Transverse colon (tissue), 4 donors: ENCODE measurements around the gene ENOPH1. TPM values are rescaled to one million over a fixed set of nuclear protein-coding genes. Genes with fewer than 3 reads are reported as not detected.

Experiments
- DNase-seq: peaks from one replicate; pipeline ENCODE4 v3.0.0-alpha.2; 2019
- H3K27ac ChIP-seq, 4 donors: fragments of 200-600 bp; sonication (generic); 2 replicates each; pipeline ENCODE4 v1.5.1; 2016 to 2018; ENCODE audit warnings: inconsistent platforms in 4 of 4
- H3K27me3 ChIP-seq: fragments of 200-600 bp; sonication (generic); 2 replicates; pipeline ENCODE4 v1.5.1; 2017; ENCODE audit warnings: inconsistent platforms
- H3K36me3 ChIP-seq, 4 donors: fragments of 200-600 bp; sonication (generic); 2 replicates each; pipeline ENCODE4 v1.5.1; 2017 to 2019; ENCODE audit warnings: inconsistent platforms in 4 of 4
- H3K4me1 ChIP-seq, 4 donors: fragments of 200-600 bp; sonication (generic); 2 replicates each; pipeline ENCODE4 v1.5.1; 2017 to 2020; ENCODE audit warnings: inconsistent platforms in 4 of 4
- H3K4me3 ChIP-seq, 4 donors: fragments of 200-600 bp; sonication (generic); 1 replicate in 1 of 4; 2 replicates in 3 of 4; pipeline versions ENCODE4 v1.5.1 to v1.6.1; 2017 to 2019; ENCODE audit warnings: inconsistent platforms in 4 of 4
- H3K9me3 ChIP-seq, 2 donors: fragments of 200-600 bp; sonication (generic); 2 replicates each; pipeline ENCODE4 v1.5.1; 2017 to 2019; ENCODE audit warnings: inconsistent platforms in 2 of 2
- EP300 ChIP-seq: sonication (generic); formaldehyde crosslinking; IDR thresholded peaks from one replicate; pipeline ENCODE4 v1.6.1; 2017; ENCODE audit warnings: antibody characterized with exemption, low read depth
- POLR2A ChIP-seq: fragments of 450-650 bp; IDR thresholded peaks from one replicate; pipeline ENCODE4 v1.6.1; 2016; ENCODE audit warnings: antibody characterized with exemption, mild to moderate bottlenecking, moderate library complexity
- POLR2AphosphoS5 ChIP-seq, 3 donors: sonication (generic); formaldehyde crosslinking; IDR thresholded peaks; one replicate each; pipeline ENCODE4 v1.6.1; 2016; ENCODE audit warnings: antibody characterized with exemption in 3 of 3
- WGBS, 2 donors: methylation state at CpG; one replicate each; pipeline ENCODE4 v1.1.5; 2018; ENCODE audit warnings: low coverage in 1 of 2; 5-methylcytosine and 5-hydroxymethylcytosine counted together
- in situ Hi-C, 4 donors: fragments of 200-750 bp; cut with MboI; loops; one replicate each; pipeline versions ENCODE4 v1.15.0 to v1.15.1; 2017; ENCODE audit warnings: low sequenced_read_pairs in 3 of 4, low pct_ligation_motif_present in 1 of 4, low pct_unique_long_range_greater_than_20kb in 1 of 4
- intact Hi-C: fragments of 100-400 bp; cut with DNase I; formaldehyde crosslinking; loops from one replicate; pipeline ENCODE4 v1.15.1; 2023; ENCODE audit warnings: low total_unique reads
- total RNA-seq, 4 donors: library from RNA; depleted of rRNA; stranded (reverse); fragments of >200 nt; gene quantifications; one replicate each; pipeline ENCODE4 v1.1.0, GENCODE V29; 2016
- TF ChIP-seq, protein P1 (sequence below), 5 experiments: fragments of 200-600 bp in 3 of 5; fragments of 450-650 bp in 2 of 5; sonication (generic) in 3 of 5; IDR thresholded peaks; 1 replicate in 2 of 5; 2 replicates in 3 of 5; pipeline ENCODE4 v1.5.1; 2016 to 2017; ENCODE audit warnings: antibody characterized with exemption in 5 of 5, inconsistent platforms in 3 of 5, mild to moderate bottlenecking in 2 of 5, moderate library complexity in 1 of 5

Gene ENOPH1
- total RNA-seq, 4 donors from 2014 or later = 0.75 to 21.5 (median 15.8) TPM

DNA sequence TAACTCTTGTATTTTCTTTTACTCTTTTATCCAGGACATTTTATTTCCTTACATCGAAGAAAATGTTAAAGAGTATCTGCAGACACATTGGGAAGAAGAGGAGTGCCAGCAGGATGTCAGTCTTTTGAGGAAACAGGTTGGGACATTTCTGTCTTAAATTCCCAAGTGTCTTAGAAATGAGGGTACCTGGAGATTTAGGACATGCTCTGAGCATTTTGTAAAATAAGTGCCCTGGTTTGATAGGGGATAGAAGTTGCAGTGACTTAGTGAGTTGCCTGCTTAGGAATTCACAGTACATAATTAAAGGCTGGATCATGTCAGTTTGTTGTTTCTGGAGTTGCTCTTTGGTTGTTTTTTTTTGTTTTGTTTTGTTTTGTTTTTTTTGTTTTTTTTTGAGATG lies 17.5 kb downstream of the ENOPH1 start:
- no peak for TF ChIP-seq POLR2AphosphoS5 (IDR thresholded peaks at IDR 0.05)
- TF ChIP-seq POLR2A = no peak
- Histone ChIP-seq H3K27ac (no peak overlapping the region), H3K9me3 (no peaks in the 10 kb centered on the region), H3K4me3 (no peak overlapping the region), H3K4me1 (no peaks in the 10 kb centered on the region), H3K36me3 (peaks cover 0 to 24% (median 8%) of the 10 kb centered on the region in 4 donors), H3K27me3 (no peaks in the 10 kb centered on the region)
- WGBS, 2 donors = 91 to 97% methylated on average over 1 of the region's 1 CpG
- no peak for DNase-seq
- in situ Hi-C loops = no loop called here
- intact Hi-C loops = no loop called here

DNA sequence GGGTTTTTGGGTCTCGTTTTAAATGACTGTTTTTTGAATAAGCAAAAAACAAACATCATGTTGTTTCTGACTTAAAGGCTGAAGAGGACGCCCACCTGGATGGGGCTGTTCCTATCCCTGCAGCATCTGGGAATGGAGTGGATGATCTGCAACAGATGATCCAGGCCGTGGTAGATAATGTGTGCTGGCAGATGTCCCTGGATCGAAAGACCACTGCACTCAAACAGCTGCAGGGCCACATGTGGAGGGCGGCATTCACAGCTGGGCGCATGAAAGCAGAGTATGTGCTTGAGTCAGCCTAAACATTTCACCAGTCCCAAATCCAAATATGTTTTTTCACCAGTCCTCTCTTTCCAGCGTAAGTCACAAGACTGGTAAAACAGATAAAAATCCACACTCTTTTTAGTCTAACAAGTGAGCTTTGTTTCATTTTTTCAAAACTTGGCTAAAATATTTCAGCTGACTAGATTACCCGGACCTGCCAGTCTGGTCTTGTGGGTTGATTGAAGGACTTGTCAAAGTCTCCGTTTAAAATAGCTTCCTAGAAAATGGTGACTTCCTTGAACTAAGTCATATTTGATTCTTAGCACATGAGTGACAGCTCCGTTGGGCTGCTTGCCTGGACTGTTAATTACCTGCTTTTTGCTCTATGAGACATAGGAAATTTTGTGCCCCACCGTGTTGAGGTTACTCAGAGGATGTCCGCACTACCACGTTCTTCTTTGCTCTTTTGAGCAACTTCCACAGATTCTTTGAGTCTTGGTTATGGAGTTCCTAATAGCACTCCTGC lies 20.8 kb downstream of the ENOPH1 start:
- H3K4me3 ChIP-seq = no peak overlapping the region
- in situ Hi-C loops (loop anchor here (25.0 kb wide), 3 partner anchors 586 to 836 kb away; partner anchors contain the start of genes COPS4 (in 1 of the 4) and COQ2 (in 1 of the 4)), intact Hi-C loops (no loop called here)
- H3K27me3 ChIP-seq = no peaks in the 10 kb centered on the region
- DNase-seq = no peak
- 83 to 87% methylated on average over 7 to 13 of the region's 13 CpGs for WGBS, 2 donors
- H3K36me3 ChIP-seq = peaks cover 0 to 27% (median 13%) of the 10 kb centered on the region in 4 donors
- H3K4me1 ChIP-seq = no peaks in the 10 kb centered on the region
- no peak overlapping the region for H3K27ac ChIP-seq
- no peaks in the 10 kb centered on the region for H3K9me3 ChIP-seq
- TF ChIP-seq, protein P1, sequence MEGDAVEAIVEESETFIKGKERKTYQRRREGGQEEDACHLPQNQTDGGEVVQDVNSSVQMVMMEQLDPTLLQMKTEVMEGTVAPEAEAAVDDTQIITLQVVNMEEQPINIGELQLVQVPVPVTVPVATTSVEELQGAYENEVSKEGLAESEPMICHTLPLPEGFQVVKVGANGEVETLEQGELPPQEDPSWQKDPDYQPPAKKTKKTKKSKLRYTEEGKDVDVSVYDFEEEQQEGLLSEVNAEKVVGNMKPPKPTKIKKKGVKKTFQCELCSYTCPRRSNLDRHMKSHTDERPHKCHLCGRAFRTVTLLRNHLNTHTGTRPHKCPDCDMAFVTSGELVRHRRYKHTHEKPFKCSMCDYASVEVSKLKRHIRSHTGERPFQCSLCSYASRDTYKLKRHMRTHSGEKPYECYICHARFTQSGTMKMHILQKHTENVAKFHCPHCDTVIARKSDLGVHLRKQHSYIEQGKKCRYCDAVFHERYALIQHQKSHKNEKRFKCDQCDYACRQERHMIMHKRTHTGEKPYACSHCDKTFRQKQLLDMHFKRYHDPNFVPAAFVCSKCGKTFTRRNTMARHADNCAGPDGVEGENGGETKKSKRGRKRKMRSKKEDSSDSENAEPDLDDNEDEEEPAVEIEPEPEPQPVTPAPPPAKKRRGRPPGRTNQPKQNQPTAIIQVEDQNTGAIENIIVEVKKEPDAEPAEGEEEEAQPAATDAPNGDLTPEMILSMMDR (IDR thresholded peaks at IDR 0.05) = no peak
- TF ChIP-seq EP300 (no peak), POLR2AphosphoS5 (IDR thresholded peaks at IDR 0.05) (no peak), POLR2A (no peak)

DNA sequence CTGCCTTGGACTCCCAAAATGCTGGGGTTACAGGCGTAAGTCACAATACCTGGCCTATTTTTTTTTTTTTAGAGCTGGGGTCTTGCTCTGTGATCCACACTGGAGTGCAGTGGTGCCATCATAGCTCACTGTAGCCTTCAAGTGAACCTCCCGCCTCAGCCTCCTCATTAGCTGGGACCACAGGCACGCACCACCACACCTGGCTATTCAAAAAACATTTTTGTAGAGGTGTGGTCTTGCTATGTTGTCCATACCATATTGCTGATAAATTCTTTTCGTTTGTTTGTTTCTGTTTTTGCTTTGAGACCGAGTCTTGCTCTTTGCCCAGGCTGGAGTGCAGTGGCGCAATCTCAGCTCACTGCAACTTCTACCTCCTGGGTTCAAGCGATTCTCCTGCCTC lies 21.6 kb downstream of the ENOPH1 start:
- Histone ChIP-seq H3K27me3 (no peaks in the 10 kb centered on the region), H3K36me3 (peaks cover 0 to 33% (median 15%) of the 10 kb centered on the region in 4 donors), H3K27ac (no peak overlapping the region), H3K4me1 (no peaks in the 10 kb centered on the region), H3K4me3 (no peak overlapping the region), H3K9me3 (no peaks in the 10 kb centered on the region)
- intact Hi-C loops = no loop called here
- in situ Hi-C loops = loop anchor here (25.0 kb wide), 3 partner anchors 585 to 835 kb away; partner anchors contain the start of genes COPS4 (in 1 of the 4) and COQ2 (in 1 of the 4)
- WGBS, 2 donors = 99 to 100% methylated on average over 2 to 7 of the region's 7 CpGs
- no peak for DNase-seq
- TF ChIP-seq POLR2AphosphoS5 (IDR thresholded peaks at IDR 0.05) (no peak), POLR2A (no peak), EP300 (no peak)
- TF ChIP-seq, protein P1 (IDR thresholded peaks at IDR 0.05) = no peak

DNA sequence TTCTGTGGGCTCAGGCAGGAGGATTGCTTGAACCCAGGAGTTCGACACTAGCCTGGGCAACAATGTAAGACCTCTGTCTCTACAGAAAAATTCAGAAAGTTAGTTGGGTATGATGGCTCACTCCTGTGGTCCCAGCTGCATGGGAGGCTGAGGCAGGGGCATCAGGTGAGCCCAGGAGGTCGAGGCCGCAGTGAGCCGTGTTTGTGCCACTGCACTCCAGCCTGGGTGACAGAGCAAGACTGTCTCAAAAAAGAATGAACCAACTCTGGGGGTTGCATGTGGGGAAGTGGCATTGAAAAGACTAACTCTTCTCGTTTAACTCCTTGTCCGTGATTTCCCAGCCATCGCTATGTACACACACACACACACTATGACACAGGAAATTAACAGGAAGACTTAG lies 26.9 kb downstream of the ENOPH1 start:
- Histone ChIP-seq H3K27me3 (no peaks in the 10 kb centered on the region), H3K27ac (no peak overlapping the region), H3K36me3 (peaks cover 0 to 35% (median 12%) of the 10 kb centered on the region in 4 donors), H3K4me3 (no peak overlapping the region), H3K4me1 (no peaks in the 10 kb centered on the region), H3K9me3 (no peaks in the 10 kb centered on the region)
- intact Hi-C loops = no loop called here
- 94 to 100% methylated on average over 1 to 7 of the region's 7 CpGs for WGBS, 2 donors
- in situ Hi-C loops = loop anchor here (25.0 kb wide), 3 partner anchors 580 to 830 kb away; partner anchors contain the start of genes COPS4 (in 1 of the 4) and COQ2 (in 1 of the 4)
- no peak for TF ChIP-seq POLR2A
- DNase-seq = no peak

DNA sequence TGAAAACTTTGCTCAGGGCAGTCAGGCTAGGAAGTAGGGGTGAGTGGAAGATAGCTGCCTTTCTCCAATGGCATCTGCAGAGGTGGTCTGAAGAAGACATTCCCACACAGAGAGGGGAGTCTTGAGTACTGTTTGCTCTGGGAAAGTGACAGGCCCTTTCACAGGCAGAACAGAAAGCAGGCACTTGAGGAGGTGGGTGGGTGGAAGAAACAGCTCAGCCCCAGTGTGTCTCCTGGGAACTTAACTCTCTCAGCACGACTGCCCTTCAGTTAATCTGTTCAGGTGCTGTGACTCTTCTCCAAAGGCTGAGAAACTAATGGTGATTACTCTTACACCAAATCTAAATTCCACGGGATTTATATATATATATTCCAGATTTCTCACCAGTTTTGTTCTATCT lies 28.3 kb downstream of the ENOPH1 start:
- H3K4me1 ChIP-seq = peaks cover 0 to 7% (median 3%) of the 10 kb centered on the region in 4 donors
- WGBS, 2 donors = 80 to 89% methylated on average over 2 of the region's 2 CpGs
- TF ChIP-seq POLR2A = no peak
- no peak for TF ChIP-seq POLR2AphosphoS5 (IDR thresholded peaks at IDR 0.05)
- TF ChIP-seq, protein P1 (IDR thresholded peaks at IDR 0.05) = no peak
- TF ChIP-seq EP300 = no peak
- H3K9me3 ChIP-seq = no peaks in the 10 kb centered on the region
- H3K4me3 ChIP-seq = no peak overlapping the region
- peaks cover 0 to 31% (median 9%) of the 10 kb centered on the region in 4 donors for H3K36me3 ChIP-seq
- in situ Hi-C loops = loop anchor here (25.0 kb wide), 3 partner anchors 579 to 829 kb away; partner anchors contain the start of genes COPS4 (in 1 of the 4) and COQ2 (in 1 of the 4)
- no peak overlapping the region for H3K27ac ChIP-seq
- DNase-seq = no peak
- intact Hi-C loops = no loop called here
- H3K27me3 ChIP-seq = no peaks in the 10 kb centered on the region
